NT2/D1 (cell line): ENCODE measurements around the gene HACE1.

Experiments
- DNase-seq: peaks from one replicate; pipeline ENCODE4 v3.0.0-alpha.2; 2011; ENCODE audit warnings: low read depth, low spot score
- H3K27me3 ChIP-seq: 2 replicates; pipeline ENCODE4 v1.6.0; 2011; ENCODE audit warnings: mild to moderate bottlenecking; ENCODE audit not compliant: insufficient read length, insufficient read depth
- H3K36me3 ChIP-seq: 2 replicates; pipeline ENCODE4 v1.6.1; 2011; ENCODE audit warnings: mild to moderate bottlenecking, low read length, mixed read lengths; ENCODE audit not compliant: insufficient read depth, insufficient read length
- H3K4me1 ChIP-seq: 2 replicates; pipeline ENCODE4 v1.5.1; 2011; ENCODE audit not compliant: insufficient read depth, insufficient read length
- H3K4me3 ChIP-seq: 2 replicates; pipeline ENCODE4 v1.5.1; 2011; ENCODE audit warnings: low read depth; ENCODE audit not compliant: insufficient read length
- H3K9ac ChIP-seq: 2 replicates; pipeline ENCODE4 v1.6.0; 2011; ENCODE audit warnings: low read depth; ENCODE audit not compliant: insufficient read length
- H3K9me3 ChIP-seq: 2 replicates; pipeline ENCODE4 v1.5.1; 2011; ENCODE audit warnings: mild to moderate bottlenecking, low read length; ENCODE audit not compliant: insufficient read depth
- SUZ12 ChIP-seq: IDR thresholded peaks from 2 replicates; pipeline ENCODE4 v1.6.1; 2011; ENCODE audit not compliant: insufficient read length, insufficient read depth; ENCODE audit errors: extremely low read depth
- YY1 ChIP-seq: IDR thresholded peaks from 2 replicates; pipeline ENCODE4 v1.6.1; 2011; ENCODE audit not compliant: insufficient read length, insufficient read depth
- ZNF274 ChIP-seq: IDR thresholded peaks from 2 replicates; pipeline ENCODE4 v1.6.1; 2011; ENCODE audit warnings: mild to moderate bottlenecking, low read depth, low read length

The HACE1 gene

GRCh38 chr6:104705095-104705707 is 154.5 kb downstream of the HACE1 start:
- Histone ChIP-seq H3K4me3 (no peak overlapping the region), H3K9me3 (no peaks in the 10 kb centered on the region), H3K36me3 (no peaks in the 10 kb centered on the region), H3K9ac (no peak overlapping the region), H3K4me1 (no peaks in the 10 kb centered on the region), H3K27me3 (no peaks in the 10 kb centered on the region)
- no peak for DNase-seq
- TF ChIP-seq ZNF274: no peak
- TF ChIP-seq YY1: no peak
- TF ChIP-seq SUZ12: no peak

- H3K9me3 ChIP-seq: no peaks in the 10 kb centered on the region
- H3K27me3 ChIP-seq: no peaks in the 10 kb centered on the region
- no peak for TF ChIP-seq ZNF274
- TF ChIP-seq YY1: no peak
- no peak for TF ChIP-seq SUZ12
- no peak for DNase-seq
- no peaks in the 10 kb centered on the region for H3K36me3 ChIP-seq
- H3K9ac ChIP-seq: no peak overlapping the region
- H3K4me3 ChIP-seq: no peak overlapping the region
- H3K4me1 ChIP-seq: no peaks in the 10 kb centered on the region
Measured at GRCh38 chr6:104704191-104704590, 155.5 kb downstream of the HACE1 start.

- Histone ChIP-seq H3K4me1 (no peaks in the 10 kb centered on the region), H3K27me3 (no peaks in the 10 kb centered on the region), H3K9me3 (no peaks in the 10 kb centered on the region), H3K9ac (no peak overlapping the region), H3K4me3 (no peak overlapping the region), H3K36me3 (no peaks in the 10 kb centered on the region)
- TF ChIP-seq YY1 (no peak), ZNF274 (no peak), SUZ12 (no peak)
- DNase-seq: no peak
Measured at GRCh38 chr6:104702126-104702841, 157.4 kb downstream of the HACE1 start.

GRCh38 chr6:104700371-104701185 is 159.1 kb downstream of the HACE1 start:
- Histone ChIP-seq H3K9me3 (no peaks in the 10 kb centered on the region), H3K36me3 (no peaks in the 10 kb centered on the region), H3K4me1 (no peaks in the 10 kb centered on the region), H3K27me3 (no peaks in the 10 kb centered on the region), H3K4me3 (no peak overlapping the region), H3K9ac (no peak overlapping the region)
- no peak for DNase-seq
- TF ChIP-seq YY1: no peak
- no peak for TF ChIP-seq ZNF274
- no peak for TF ChIP-seq SUZ12

GRCh38 chr6:104699593-104700329 is 160.0 kb downstream of the HACE1 start:
- Histone ChIP-seq H3K4me1 (no peaks in the 10 kb centered on the region), H3K9ac (no peak overlapping the region), H3K36me3 (no peaks in the 10 kb centered on the region), H3K9me3 (no peaks in the 10 kb centered on the region), H3K4me3 (no peak overlapping the region), H3K27me3 (no peaks in the 10 kb centered on the region)
- no peak for DNase-seq
- TF ChIP-seq ZNF274: no peak
- no peak for TF ChIP-seq SUZ12
- TF ChIP-seq YY1: no peak

- no peak for DNase-seq
- H3K4me3 ChIP-seq: no peak overlapping the region
- H3K27me3 ChIP-seq: no peaks in the 10 kb centered on the region
- H3K9ac ChIP-seq: no peak overlapping the region
- no peaks in the 10 kb centered on the region for H3K9me3 ChIP-seq
- no peaks in the 10 kb centered on the region for H3K4me1 ChIP-seq
- TF ChIP-seq YY1: no peak
- TF ChIP-seq SUZ12: no peak
- no peak for TF ChIP-seq ZNF274
- no peaks in the 10 kb centered on the region for H3K36me3 ChIP-seq
Measured at GRCh38 chr6:104698979-104699378, 160.7 kb downstream of the HACE1 start.

GRCh38 chr6:104692008-104692407 is 167.7 kb downstream of the HACE1 start:
- H3K36me3 ChIP-seq: no peaks in the 10 kb centered on the region
- no peak overlapping the region for H3K4me3 ChIP-seq
- TF ChIP-seq SUZ12 (no peak), YY1 (no peak), ZNF274 (no peak)
- no peaks in the 10 kb centered on the region for H3K9me3 ChIP-seq
- H3K9ac ChIP-seq: no peak overlapping the region
- no peaks in the 10 kb centered on the region for H3K4me1 ChIP-seq
- DNase-seq: no peak
- no peaks in the 10 kb centered on the region for H3K27me3 ChIP-seq
